Subcutaneous adipose tissue (tissue), 4 donors: Measurements from ENCODE around the gene ECI2. TPM values are rescaled to one million over a fixed set of nuclear protein-coding genes. Genes with fewer than 3 reads are reported as not detected.

Experiments
- CTCF ChIP-seq: fragments of 450-650 bp; IDR thresholded peaks from one replicate; pipeline ENCODE4 v1.5.1; 2016; ENCODE audit warnings: low read depth, mild to moderate bottlenecking, control low read depth, antibody characterized with exemption, moderate library complexity
- total RNA-seq, 4 donors: library from RNA; depleted of rRNA; stranded (reverse); fragments of >200 nt; gene quantifications; one replicate each; pipeline ENCODE4 v1.1.0, GENCODE V29; 2016

Gene ECI2
- total RNA-seq, 4 donors from 2014 or later = 57.3 to 102 (median 75.8) TPM

GRCh38 chr6:4172368-4172767, 37.0 kb upstream of the ECI2 start:
- no peak for TF ChIP-seq CTCF

- no peak for TF ChIP-seq CTCF
Measured at GRCh38 chr6:4170297-4170696, 34.9 kb upstream of the ECI2 start.

- no peak for TF ChIP-seq CTCF
Measured at GRCh38 chr6:4169028-4169789, 33.8 kb upstream of the ECI2 start.

GRCh38 chr6:4167833-4168232, 32.5 kb upstream of the ECI2 start:
- no peak for TF ChIP-seq CTCF

- TF ChIP-seq CTCF = no peak
Measured at GRCh38 chr6:4167123-4167522, 31.7 kb upstream of the ECI2 start.

GRCh38 chr6:4164456-4164855, 29.1 kb upstream of the ECI2 start:
- no peak for TF ChIP-seq CTCF

- TF ChIP-seq CTCF = no peak
Measured at GRCh38 chr6:4164117-4164442, 28.7 kb upstream of the ECI2 start.
